NT2/D1 (cell line): ENCODE measurements around the gene PGBD5.

Experiments used
- SUZ12 ChIP-seq: IDR thresholded peaks from 2 replicates; pipeline ENCODE4 v1.6.1; 2011; ENCODE audit not compliant: insufficient read length, insufficient read depth; ENCODE audit errors: extremely low read depth
- YY1 ChIP-seq: IDR thresholded peaks from 2 replicates; pipeline ENCODE4 v1.6.1; 2011; ENCODE audit not compliant: insufficient read length, insufficient read depth
- ZNF274 ChIP-seq: IDR thresholded peaks from 2 replicates; pipeline ENCODE4 v1.6.1; 2011; ENCODE audit warnings: mild to moderate bottlenecking, low read depth, low read length

GRCh38 chr1:230300322-230301301 lies 125.5 kb downstream of the PGBD5 start:
- TF ChIP-seq ZNF274: no peak
- no peak for TF ChIP-seq YY1
- no peak for TF ChIP-seq SUZ12
